MM.1S (cell line): ENCODE measurements around the gene GAS5.
"Not testable (repeated sequence)": the region's sequence is repeated elsewhere in the genome, so short reads cannot be mapped to it uniquely, and the experiment has no call there.

Source experiments
- DNase-seq: peaks from one replicate; pipeline ENCODE4 v3.0.0-alpha.2; 2015
- H2AFZ ChIP-seq: fragments of 300-600 bp; sonication (generic); 2 replicates; pipeline ENCODE4 v1.6.0; 2016; ENCODE audit warnings: antibody characterized with exemption, low read length
- H3F3A ChIP-seq: fragments of 300-600 bp; sonication (generic); 2 replicates; pipeline ENCODE4 v1.6.1; 2016; ENCODE audit warnings: mild to moderate bottlenecking, antibody characterized with exemption, low read length, moderate library complexity, mixed read lengths; ENCODE audit not compliant: insufficient read depth
- H3K27ac ChIP-seq: fragments of 300-600 bp; sonication (generic); 2 replicates; pipeline ENCODE4 v1.5.1; 2016; ENCODE audit warnings: mild to moderate bottlenecking, low read length
- H3K27me3 ChIP-seq: fragments of 300-600 bp; sonication (generic); replicated peaks from 2 replicates; pipeline ENCODE4 v1.6.0; 2016; ENCODE audit warnings: low read length; ENCODE audit not compliant: insufficient read depth
- H3K36me3 ChIP-seq: fragments of 300-600 bp; sonication (generic); replicated peaks from 2 replicates; pipeline ENCODE4 v1.6.1; 2016; ENCODE audit warnings: mild to moderate bottlenecking, low read length, mixed read lengths; ENCODE audit not compliant: insufficient read depth
- H3K4me1 ChIP-seq: fragments of 300-600 bp; sonication (generic); 2 replicates; pipeline ENCODE4 v1.6.1; 2016; ENCODE audit warnings: low read length, mixed read lengths
- H3K4me2 ChIP-seq: fragments of 300-600 bp; sonication (generic); 2 replicates; pipeline ENCODE4 v1.6.0; 2016; ENCODE audit warnings: low read depth, low read length
- H3K4me3 ChIP-seq: fragments of 300-600 bp; sonication (generic); 2 replicates; pipeline ENCODE4 v1.5.1; 2016; ENCODE audit warnings: low read length, mixed read lengths
- H3K79me2 ChIP-seq: fragments of 300-600 bp; sonication (generic); 2 replicates; pipeline ENCODE4 v1.6.1; 2016; ENCODE audit warnings: mixed run types, low read length, mixed read lengths
- H3K9ac ChIP-seq: fragments of 300-600 bp; sonication (generic); 2 replicates; pipeline ENCODE4 v1.6.1; 2016; ENCODE audit warnings: low read length, mixed read lengths
- H3K9me2 ChIP-seq: fragments of 300-600 bp; sonication (generic); replicated peaks from 2 replicates; pipeline ENCODE4 v1.6.1; 2016; ENCODE audit warnings: mild to moderate bottlenecking, low read length, mixed read lengths; ENCODE audit not compliant: insufficient read depth
- H3K9me3 ChIP-seq: fragments of 300-600 bp; sonication (generic); replicated peaks from 2 replicates; pipeline ENCODE4 v1.6.1; 2016; ENCODE audit warnings: mild to moderate bottlenecking, low read length, mixed read lengths; ENCODE audit not compliant: insufficient read depth
- H4K20me1 ChIP-seq: fragments of 300-600 bp; sonication (generic); 2 replicates; pipeline ENCODE4 v1.6.1; 2016; ENCODE audit warnings: mild to moderate bottlenecking, low read length, moderate library complexity, mixed read lengths; ENCODE audit not compliant: insufficient read depth
- EZH2 ChIP-seq: fragments of 300-600 bp; sonication (generic); optimal IDR thresholded peaks from 2 replicates; pipeline ENCODE3; 2017; ENCODE audit warnings: low read depth, mild to moderate bottlenecking, antibody characterized with exemption, low read length, mixed read lengths
- EZH2phosphoT487 ChIP-seq: fragments of 300-600 bp; sonication (generic); IDR thresholded peaks from 2 replicates; pipeline ENCODE4 v1.6.1; 2018; ENCODE audit warnings: antibody characterized with exemption, low read length
- TF ChIP-seq, protein P1 (sequence below): fragments of 300-600 bp; sonication (generic); IDR thresholded peaks from 2 replicates; pipeline ENCODE4 v1.5.1; 2016; ENCODE audit warnings: antibody characterized with exemption, low read length, mixed read lengths

GAS5 gene

DNA sequence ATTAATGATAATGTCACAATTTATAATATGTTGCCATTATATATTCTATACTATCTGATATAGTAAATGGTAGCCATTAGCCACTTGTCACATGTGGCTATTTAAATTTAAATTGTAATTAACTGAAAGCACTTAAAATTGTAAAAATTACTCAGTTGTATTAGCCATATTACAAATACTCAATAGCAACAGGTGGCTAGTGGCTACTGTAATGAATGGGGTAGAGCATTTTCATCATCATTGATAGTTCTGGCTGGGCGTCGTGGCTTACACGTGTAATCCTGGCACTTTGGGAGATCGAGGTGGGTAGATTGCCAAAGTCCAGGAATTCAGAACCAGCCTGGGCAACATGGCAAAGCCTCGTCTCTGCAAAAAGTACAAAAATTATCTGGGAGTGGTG lies 16.9 kb upstream of the GAS5 start:
- no peak for DNase-seq
- Histone ChIP-seq H3K9me2 (no peaks in the 10 kb centered on the region), H3K27ac (no peak overlapping the region), H2AFZ (no peak overlapping the region), H3K4me2 (no peak overlapping the region), H3K9me3 (no peaks in the 10 kb centered on the region), H3K36me3 (no peaks in the 10 kb centered on the region), H3F3A (no peaks in the 10 kb centered on the region), H3K79me2 (no peaks in the 10 kb centered on the region), H3K4me1 (no peaks in the 10 kb centered on the region), H3K4me3 (no peak overlapping the region), H3K27me3 (no peaks in the 10 kb centered on the region), H3K9ac (no peak overlapping the region), H4K20me1 (no peaks in the 10 kb centered on the region)
- TF ChIP-seq, protein P1, sequence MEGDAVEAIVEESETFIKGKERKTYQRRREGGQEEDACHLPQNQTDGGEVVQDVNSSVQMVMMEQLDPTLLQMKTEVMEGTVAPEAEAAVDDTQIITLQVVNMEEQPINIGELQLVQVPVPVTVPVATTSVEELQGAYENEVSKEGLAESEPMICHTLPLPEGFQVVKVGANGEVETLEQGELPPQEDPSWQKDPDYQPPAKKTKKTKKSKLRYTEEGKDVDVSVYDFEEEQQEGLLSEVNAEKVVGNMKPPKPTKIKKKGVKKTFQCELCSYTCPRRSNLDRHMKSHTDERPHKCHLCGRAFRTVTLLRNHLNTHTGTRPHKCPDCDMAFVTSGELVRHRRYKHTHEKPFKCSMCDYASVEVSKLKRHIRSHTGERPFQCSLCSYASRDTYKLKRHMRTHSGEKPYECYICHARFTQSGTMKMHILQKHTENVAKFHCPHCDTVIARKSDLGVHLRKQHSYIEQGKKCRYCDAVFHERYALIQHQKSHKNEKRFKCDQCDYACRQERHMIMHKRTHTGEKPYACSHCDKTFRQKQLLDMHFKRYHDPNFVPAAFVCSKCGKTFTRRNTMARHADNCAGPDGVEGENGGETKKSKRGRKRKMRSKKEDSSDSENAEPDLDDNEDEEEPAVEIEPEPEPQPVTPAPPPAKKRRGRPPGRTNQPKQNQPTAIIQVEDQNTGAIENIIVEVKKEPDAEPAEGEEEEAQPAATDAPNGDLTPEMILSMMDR = no peak
- TF ChIP-seq EZH2phosphoT487 (no peak), EZH2 (no peak)

DNA sequence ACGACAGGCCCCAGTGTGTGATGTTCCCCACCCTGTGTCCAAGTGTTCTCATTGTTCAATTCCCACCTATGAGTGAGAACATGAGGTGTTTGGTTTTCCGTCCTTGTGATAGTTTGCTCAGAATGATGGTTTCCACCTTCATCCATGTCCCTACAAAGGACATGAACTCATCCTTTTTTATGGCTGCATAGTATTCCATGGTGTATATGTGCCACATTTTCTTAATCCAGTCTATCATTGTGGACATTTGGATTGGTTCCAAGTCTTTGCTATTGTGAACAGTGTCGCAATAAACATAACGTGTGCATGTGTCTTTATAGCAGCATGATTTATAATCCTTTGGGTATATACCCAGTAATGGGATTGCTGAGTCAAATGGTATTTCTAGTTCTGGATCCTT lies 13.3 kb upstream of the GAS5 start:
- not testable (repeated sequence) for H4K20me1 ChIP-seq, H3K4me3 ChIP-seq, H3K9ac ChIP-seq, H3K27me3 ChIP-seq, H3K4me2 ChIP-seq, H3F3A ChIP-seq, H3K9me3 ChIP-seq, DNase-seq, H3K9me2 ChIP-seq, H3K79me2 ChIP-seq, H3K36me3 ChIP-seq, H2AFZ ChIP-seq, H3K4me1 ChIP-seq, H3K27ac ChIP-seq

DNA sequence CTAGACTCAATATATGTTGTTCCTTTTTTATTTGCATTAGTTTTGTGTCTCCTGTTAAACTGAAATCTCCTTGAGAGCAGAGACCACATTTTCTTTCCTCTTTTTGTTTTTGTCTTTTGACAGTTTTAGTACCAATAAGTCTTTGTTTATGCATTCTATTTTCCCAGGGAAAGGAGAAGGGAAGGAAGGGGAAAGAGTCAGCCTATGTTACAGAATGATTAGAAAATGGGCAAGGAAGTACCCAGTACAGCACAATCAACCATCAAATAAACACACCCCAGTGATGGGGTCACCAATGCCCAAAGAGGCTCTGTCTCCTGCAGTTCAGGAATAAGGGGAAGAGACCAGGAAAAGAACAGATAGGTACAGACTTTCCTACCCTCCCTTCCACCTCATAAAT lies 10.5 kb upstream of the GAS5 start:
- Histone ChIP-seq H3K36me3 (no peaks in the 10 kb centered on the region), H4K20me1 (no peaks in the 10 kb centered on the region), H3K4me1 (no peaks in the 10 kb centered on the region), H3K27me3 (no peaks in the 10 kb centered on the region), H3K4me2 (no peak overlapping the region), H3K27ac (no peak overlapping the region), H3K79me2 (no peaks in the 10 kb centered on the region), H3K9me3 (no peaks in the 10 kb centered on the region), H3K9ac (no peak overlapping the region), H3K4me3 (no peak overlapping the region), H3K9me2 (no peaks in the 10 kb centered on the region), H3F3A (no peaks in the 10 kb centered on the region), H2AFZ (no peak overlapping the region)
- TF ChIP-seq EZH2phosphoT487 (no peak), EZH2 (no peak)
- TF ChIP-seq, protein P1 = no peak
- DNase-seq = no peak

DNA sequence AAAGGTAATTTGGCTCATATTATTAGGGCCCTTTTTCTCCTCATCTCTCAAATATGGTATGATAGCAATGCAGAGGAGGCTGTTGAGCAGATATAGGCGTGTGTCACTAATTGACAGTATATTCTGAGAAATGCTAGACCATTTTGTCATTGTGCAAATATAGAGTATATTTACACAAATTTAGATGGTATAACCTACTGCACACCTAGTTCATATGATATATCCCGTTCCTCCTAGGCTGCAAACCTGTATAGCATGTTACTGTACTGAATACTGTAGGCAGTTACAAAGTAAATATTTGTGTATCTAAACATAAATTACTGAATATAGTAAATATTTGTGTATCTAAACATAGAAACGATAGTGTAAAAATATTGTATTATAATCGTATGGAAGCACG lies 8.9 kb upstream of the GAS5 start:
- Histone ChIP-seq H3K4me2 (no peak overlapping the region), H2AFZ (no peak overlapping the region), H3K4me3 (no peak overlapping the region), H3K27me3 (no peaks in the 10 kb centered on the region), H3K36me3 (no peaks in the 10 kb centered on the region), H3K79me2 (no peaks in the 10 kb centered on the region), H3K9me2 (no peaks in the 10 kb centered on the region), H3F3A (no peaks in the 10 kb centered on the region), H4K20me1 (no peaks in the 10 kb centered on the region), H3K9me3 (no peaks in the 10 kb centered on the region), H3K4me1 (no peaks in the 10 kb centered on the region), H3K27ac (no peak overlapping the region), H3K9ac (no peak overlapping the region)
- no peak for DNase-seq
- TF ChIP-seq, protein P1 = no peak
- no peak for TF ChIP-seq EZH2phosphoT487
- no peak for TF ChIP-seq EZH2
